HG02571 (cell line): ENCODE data around the gene SUPT20HL1.
"Not testable (repeated sequence)": the region's sequence is repeated elsewhere in the genome, so short reads cannot be mapped to it uniquely, and the experiment has no call there.

Experiments
- ATAC-seq: cut with Tn5 transposase; IDR thresholded peaks from one replicate; pipeline ENCODE4 v1.9.1; 2021; ENCODE audit warnings: mild to moderate bottlenecking, moderate library complexity; ENCODE audit not compliant: unreplicated experiment

The SUPT20HL1 gene

GRCh38 chrX:24360272-24360671, at the start of gene SUPT20HL1:
TSS of gene SUPT20HL1 (plus strand) at chrX:24360639. CDS start at chrX:24362761, 2,122 bp downstream.
- no peak for ATAC-seq

GRCh38 chrX:24310916-24311315, 49.5 kb upstream of the SUPT20HL1 start:
- not testable (repeated sequence) for ATAC-seq

- not testable (repeated sequence) for ATAC-seq
Observed at GRCh38 chrX:24311507-24312248, 48.8 kb upstream of the SUPT20HL1 start.

- not testable (repeated sequence) for ATAC-seq
Observed at GRCh38 chrX:24312249-24312607, 48.2 kb upstream of the SUPT20HL1 start.

GRCh38 chrX:24314019-24314635, 46.3 kb upstream of the SUPT20HL1 start, which contains the start of gene SUPT20HL2:
TSS of gene SUPT20HL2 (minus strand) at chrX:24314069. CDS start at chrX:24313315, 754 bp downstream.
- no peak for ATAC-seq

- ATAC-seq = no peak
Observed at GRCh38 chrX:24316111-24316510, 44.3 kb upstream of the SUPT20HL1 start.

GRCh38 chrX:24317567-24317966, 42.9 kb upstream of the SUPT20HL1 start:
- no peak for ATAC-seq

- ATAC-seq = no peak
Observed at GRCh38 chrX:24321741-24322395, 38.6 kb upstream of the SUPT20HL1 start.

GRCh38 chrX:24325231-24325630, 35.2 kb upstream of the SUPT20HL1 start:
- ATAC-seq = no peak

- no peak for ATAC-seq
Observed at GRCh38 chrX:24332878-24333277, 27.6 kb upstream of the SUPT20HL1 start.

GRCh38 chrX:24333371-24333770, 27.1 kb upstream of the SUPT20HL1 start:
- ATAC-seq = no peak

- no peak for ATAC-seq
Observed at GRCh38 chrX:24334461-24334860, 26.0 kb upstream of the SUPT20HL1 start.

- ATAC-seq = no peak
Observed at GRCh38 chrX:24335871-24336270, 24.6 kb upstream of the SUPT20HL1 start.

- no peak for ATAC-seq
Observed at GRCh38 chrX:24339911-24340310, 20.5 kb upstream of the SUPT20HL1 start.

GRCh38 chrX:24340501-24340900, 19.9 kb upstream of the SUPT20HL1 start:
- no peak for ATAC-seq

GRCh38 chrX:24341795-24342194, 18.6 kb upstream of the SUPT20HL1 start:
- no peak for ATAC-seq

GRCh38 chrX:24343719-24344118, 16.7 kb upstream of the SUPT20HL1 start:
- peak; percentile 90 for ATAC-seq

- ATAC-seq = no peak
Observed at GRCh38 chrX:24347881-24348280, 12.6 kb upstream of the SUPT20HL1 start.

- ATAC-seq = no peak
Observed at GRCh38 chrX:24350217-24350616, 10.2 kb upstream of the SUPT20HL1 start.

- ATAC-seq = no peak
Observed at GRCh38 chrX:24355095-24355494, 5.3 kb upstream of the SUPT20HL1 start.

GRCh38 chrX:24357106-24357505, 3.3 kb upstream of the SUPT20HL1 start:
- ATAC-seq = no peak
